H1 (cell line): ENCODE data around the gene ADIPOQ. TPM values are rescaled to one million over a fixed set of nuclear protein-coding genes. Genes with fewer than 3 reads are reported as not detected.

ENCODE experiments used
- CTCF ChIA-PET: fragments of 300-600 bp; sonication (Branson Sonifier 250); formaldehyde crosslinking; loops from one replicate; lab custom pipeline; 2021; ENCODE audit not compliant: partially characterized antibody; lab: Charles Lee
- POLR2A ChIA-PET: fragments of 300-600 bp; sonication (Branson Sonifier 250); formaldehyde crosslinking; loops from one replicate; lab custom pipeline; 2021; ENCODE audit warnings: inconsistent platforms; ENCODE audit not compliant: partially characterized antibody; lab: Charles Lee
- DNase-seq, 2 experiments: peaks; one replicate each; pipeline versions ENCODE4 v3.0.0 to v3.0.0-alpha.2; 2010 to 2022; ENCODE audit warnings: low spot score in 2 of 2, low read depth in 1 of 2, mixed read lengths in 1 of 2
- FAIRE-seq: peaks from 2 replicates; lab custom pipeline; 2011; peaks lifted over from hg19 to GRCh38; lab: Jason Lieb, UNC
- H2AFZ ChIP-seq: 2 replicates; pipeline ENCODE4 v1.8.1; 2012; ENCODE audit warnings: low read length, inconsistent platforms
- H2AK5ac ChIP-seq: 2 replicates; pipeline ENCODE4 v1.6.1; 2013; ENCODE audit warnings: low read depth, low read length
- H2BK120ac ChIP-seq: replicated peaks from 2 replicates; pipeline ENCODE3; 2013; ENCODE audit warnings: low read depth, low read length, inconsistent platforms
- H2BK12ac ChIP-seq: 2 replicates; pipeline ENCODE4 v1.6.1; 2013; ENCODE audit warnings: low read depth, low read length
- H2BK15ac ChIP-seq: 2 replicates; pipeline ENCODE4 v1.6.1; 2013; ENCODE audit warnings: low read length
- H2BK20ac ChIP-seq: 2 replicates; pipeline ENCODE4 v1.6.1; 2013; ENCODE audit warnings: low read length
- H2BK5ac ChIP-seq: 2 replicates; pipeline ENCODE4 v1.6.1; 2013; ENCODE audit warnings: low read depth, low read length
- H3K14ac ChIP-seq: 2 replicates; pipeline ENCODE4 v1.6.1; 2013; ENCODE audit warnings: inconsistent platforms; ENCODE audit not compliant: insufficient read length
- H3K18ac ChIP-seq: 2 replicates; pipeline ENCODE4 v1.6.1; 2013; ENCODE audit warnings: low read length; ENCODE audit errors: extremely low read depth
- H3K23ac ChIP-seq: 2 replicates; pipeline ENCODE4 v1.6.1; 2013; ENCODE audit warnings: inconsistent platforms; ENCODE audit not compliant: insufficient read length
- H3K23me2 ChIP-seq: 2 replicates; pipeline ENCODE4 v1.6.1; 2013; ENCODE audit warnings: low read depth, low read length
- H3K27ac ChIP-seq: 2 replicates; pipeline ENCODE4 v1.6.1; 2011; ENCODE audit warnings: low read depth, low read length, inconsistent platforms
- H3K27me3 ChIP-seq, 4 experiments: replicated peaks in 1 of 4; 1 replicate in 1 of 4; 2 replicates in 3 of 4; pipeline versions ENCODE4 v1.6.1 to v1.8.1; 2011 to 2013; ENCODE audit warnings: low read length in 3 of 4, mild to moderate bottlenecking in 3 of 4, inconsistent platforms in 2 of 4, mixed read lengths in 2 of 4, moderate library complexity in 1 of 4; ENCODE audit not compliant: control insufficient read depth in 3 of 4, insufficient read depth in 3 of 4; ENCODE audit errors: extremely low read depth in 1 of 4
- H3K36me3 ChIP-seq, 4 experiments: 2 replicates each; pipeline versions ENCODE4 v1.6.1 to v1.8.1; 2011 to 2013; ENCODE audit warnings: mild to moderate bottlenecking in 4 of 4, low read length in 3 of 4, moderate library complexity in 2 of 4, control low read depth in 1 of 4, inconsistent platforms in 1 of 4; ENCODE audit not compliant: insufficient read depth in 4 of 4, control insufficient read depth in 2 of 4
- H3K4ac ChIP-seq: replicated peaks from 2 replicates; pipeline ENCODE3; 2013; ENCODE audit warnings: low read length, low read depth, mixed read lengths, inconsistent platforms; ENCODE audit not compliant: insufficient read length
- H3K4me1 ChIP-seq, 4 experiments: replicated peaks in 1 of 4; 1 replicate in 1 of 4; 2 replicates in 3 of 4; pipeline versions ENCODE4 v1.6.1 to v1.8.1; 2011 to 2013; ENCODE audit warnings: low read length in 3 of 4, inconsistent platforms in 2 of 4, mixed read lengths in 1 of 4; ENCODE audit not compliant: insufficient read depth in 4 of 4, control insufficient read depth in 3 of 4
- H3K4me2 ChIP-seq, 2 experiments: 2 replicates each; pipeline versions ENCODE4 v1.6.1 to v1.8.1; 2011 to 2013; ENCODE audit warnings: low read depth in 2 of 2, low read length in 2 of 2, control low read depth in 1 of 2, inconsistent platforms in 1 of 2, mild to moderate bottlenecking in 1 of 2; ENCODE audit not compliant: insufficient read depth in 1 of 2
- H3K4me3 ChIP-seq, 4 experiments: fragments of 200-600, 300-600 bp in 1 of 4; sonication (generic), shearing (Covaris generic), sonication (Bioruptor Twin) in 1 of 4; 2 replicates each; pipeline versions ENCODE4 v1.5.1 to v1.8.1; 2011 to 2016; ENCODE audit warnings: low read length in 4 of 4, low read depth in 3 of 4, control low read depth in 2 of 4, inconsistent platforms in 2 of 4, mild to moderate bottlenecking in 2 of 4, mixed read lengths in 1 of 4, moderate library complexity in 1 of 4; ENCODE audit not compliant: insufficient read depth in 2 of 4; ENCODE audit errors: extremely low read depth in 1 of 4
- H3K56ac ChIP-seq: replicated peaks from 2 replicates; pipeline ENCODE3; 2013; ENCODE audit warnings: low read depth, mild to moderate bottlenecking, mixed read lengths, low read length, inconsistent platforms; ENCODE audit not compliant: insufficient read length
- H3K79me1 ChIP-seq: 2 replicates; pipeline ENCODE4 v1.6.1; 2013; ENCODE audit warnings: low read depth, low read length, control low read depth
- H3K79me2 ChIP-seq, 2 experiments: 2 replicates each; pipeline versions ENCODE4 v1.6.1 to v1.8.1; 2012 to 2013; ENCODE audit warnings: low read length in 2 of 2, mild to moderate bottlenecking in 2 of 2, inconsistent platforms in 1 of 2; ENCODE audit not compliant: insufficient read depth in 2 of 2, control insufficient read depth in 1 of 2
- H3K9ac ChIP-seq, 4 experiments: replicated peaks in 1 of 4; 1 replicate in 1 of 4; 2 replicates in 3 of 4; pipeline versions ENCODE4 v1.6.1 to v1.8.1; 2011 to 2013; ENCODE audit warnings: low read depth in 3 of 4, low read length in 3 of 4, control low read depth in 2 of 4, mild to moderate bottlenecking in 2 of 4, moderate library complexity in 2 of 4, inconsistent platforms in 1 of 4; ENCODE audit errors: extremely low read depth in 1 of 4
- H3K9me3 ChIP-seq, 2 experiments: 2 replicates each; pipeline versions ENCODE4 v1.6.1 to v1.8.1; 2012 to 2013; ENCODE audit warnings: mild to moderate bottlenecking in 2 of 2, moderate library complexity in 2 of 2, control low read depth in 1 of 2, inconsistent platforms in 1 of 2, low read depth in 1 of 2, low read length in 1 of 2, mixed read lengths in 1 of 2; ENCODE audit not compliant: insufficient read depth in 2 of 2
- H4K20me1 ChIP-seq, 2 experiments: replicated peaks in 1 of 2; 2 replicates each; pipeline versions ENCODE3 to v1.8.1; 2011 to 2013; ENCODE audit warnings: inconsistent platforms in 2 of 2, low read length in 2 of 2, mild to moderate bottlenecking in 1 of 2; ENCODE audit not compliant: insufficient read depth in 2 of 2, control insufficient read depth in 1 of 2
- H4K5ac ChIP-seq: 2 replicates; pipeline ENCODE4 v1.6.1; 2013; ENCODE audit warnings: low read length, low read depth, mixed read lengths, inconsistent platforms; ENCODE audit not compliant: insufficient read length
- H4K8ac ChIP-seq: 2 replicates; pipeline ENCODE4 v1.8.0; 2013; ENCODE audit warnings: mild to moderate bottlenecking, moderate library complexity, low read length, inconsistent platforms; ENCODE audit not compliant: insufficient read depth; ENCODE audit errors: extremely low read depth
- H4K91ac ChIP-seq: replicated peaks from 2 replicates; pipeline ENCODE3; 2013; ENCODE audit warnings: low read length, mixed read lengths, inconsistent platforms; ENCODE audit not compliant: insufficient read length
- MAFK ChIP-seq: IDR thresholded peaks from 2 replicates; pipeline ENCODE4 v1.6.1; 2012; ENCODE audit warnings: low read depth, mild to moderate bottlenecking, improper control_type of control experiment, low read length
- TEAD4 ChIP-seq: IDR thresholded peaks from 2 replicates; pipeline ENCODE4 v1.6.1; 2012; ENCODE audit warnings: low read depth, low read length, inconsistent platforms, mixed read lengths
- WGBS, 2 experiments: shearing (Covaris generic) in 1 of 2; methylation state at CpG; one replicate each; pipeline versions ENCODE4 v1.1.6 to v1.1.7; 2013 to 2015; ENCODE audit warnings: low lambda C conversion rate in 2 of 2, mixed read lengths in 2 of 2, inconsistent platforms in 1 of 2, low coverage in 1 of 2, missing lambda C conversion rate in 1 of 2; ENCODE audit not compliant: insufficient replicate concordance in 2 of 2, insufficient coverage in 1 of 2, insufficient read length in 1 of 2; ENCODE audit errors: extremely low coverage in 1 of 2, missing lambda C conversion rate in 1 of 2; 5-methylcytosine and 5-hydroxymethylcytosine counted together
- polyA plus RNA-seq, 7 experiments: library from polyadenylated mRNA; depleted of rRNA in 3 of 7; stranded (reverse) in 5 of 7; unstranded in 2 of 7; fragments of >200 nt in 5 of 7; fragments of 200-250 nt in 2 of 7; gene quantifications; 1 replicate in 5 of 7; 2 replicates in 1 of 7; 4 replicates in 1 of 7; pipeline versions ENCODE4 v1.2.1 to v1.2.3, GENCODE V29; 2011 to 2013; ENCODE audit warnings: missing spikeins in 2 of 7, mixed read lengths in 2 of 7
- total RNA-seq: library from RNA; stranded (reverse); fragmentation: NEBNext Ultra II Directional; extraction: Animal tissue kit (Norgen Biotek cat#: 25700); gene quantifications from 2 replicates; pipeline ENCODE4 v1.2.1, GENCODE V29; 2021
- TF ChIP-seq, protein P1 (sequence below): IDR thresholded peaks from 2 replicates; pipeline ENCODE4 v1.6.1; 2012; ENCODE audit warnings: inconsistent platforms

ADIPOQ gene
- total and polyA plus RNA-seq, 2 of the 8 experiments (the other 6 are each of a cell fraction or from before 2014, with no cell fraction given) = not detected

DNA sequence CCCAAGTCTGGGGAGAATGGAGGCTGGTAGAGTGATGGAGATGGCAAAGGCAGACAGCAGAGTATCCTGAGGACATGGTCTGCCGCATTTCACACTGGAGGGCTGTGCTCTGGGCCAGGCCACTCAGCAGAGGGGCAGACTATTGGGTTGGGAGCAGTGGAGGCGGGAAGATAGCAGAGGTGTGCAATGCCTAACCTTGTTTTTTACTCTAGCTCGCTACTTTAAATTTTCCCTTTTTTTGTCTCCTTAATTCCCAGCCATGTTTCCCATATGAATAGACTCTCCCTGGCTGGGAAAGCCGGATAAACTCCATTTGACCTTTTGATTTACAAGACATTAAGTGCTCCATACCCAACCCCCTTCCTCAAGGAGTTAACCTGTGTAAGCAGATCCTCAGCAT lies 54.4 kb downstream of the ADIPOQ start:
- Histone ChIP-seq H2BK12ac (peak overlapping the region; percentile 62; the same call in 1 of the 2 replicates), H3K4me3 (no peak overlapping the region), H4K91ac (no peak overlapping the region), H2BK20ac (no peak overlapping the region), H3K9ac (no peak overlapping the region), H2AK5ac (no peak overlapping the region), H3K4ac (no peak overlapping the region), H3K79me2 (no peaks in the 10 kb centered on the region), H3K27me3 (no peaks in the 10 kb centered on the region), H3K56ac (no peak overlapping the region), H3K18ac (peak overlapping the region; percentile 75), H2BK120ac (no peak overlapping the region), H3K23ac (no peak overlapping the region), H4K20me1 (no peaks in the 10 kb centered on the region), H3K4me1 (peaks cover 0 to 15% (median 3%) of the 10 kb centered on the region in 4 experiments; a peak in 5 of 7 replicates), H3K27ac (no peak overlapping the region), H3K9me3 (peaks cover 7 to 9% of the 10 kb centered on the region in 2 experiments; a peak in 3 of 4 replicates), H3K36me3 (peaks cover 0 to 3% (median 0%) of the 10 kb centered on the region in 4 experiments; a peak in 1 of 8 replicates), H3K23me2 (no peaks in the 10 kb centered on the region), H4K5ac (no peak overlapping the region), H2BK15ac (no peak overlapping the region; the same call in 1 of the 2 replicates), H2BK5ac (no peak overlapping the region; the same call in 1 of the 2 replicates), H3K14ac (no peak overlapping the region), H3K79me1 (no peaks in the 10 kb centered on the region), H4K8ac (no peak overlapping the region), H2AFZ (no peak overlapping the region), H3K4me2 (peak overlapping the region in 1 of 2 experiments; percentile 45; a peak in 2 of 4 replicates)
- POLR2A ChIA-PET = no interaction called here
- 34% methylated on average over 4 of the region's 4 CpGs; no CpG with 5 or more reads in 1 of the 2 experiments for WGBS, 2 experiments
- TF ChIP-seq TEAD4 = no peak
- no peak for TF ChIP-seq MAFK
- TF ChIP-seq, protein P1, sequence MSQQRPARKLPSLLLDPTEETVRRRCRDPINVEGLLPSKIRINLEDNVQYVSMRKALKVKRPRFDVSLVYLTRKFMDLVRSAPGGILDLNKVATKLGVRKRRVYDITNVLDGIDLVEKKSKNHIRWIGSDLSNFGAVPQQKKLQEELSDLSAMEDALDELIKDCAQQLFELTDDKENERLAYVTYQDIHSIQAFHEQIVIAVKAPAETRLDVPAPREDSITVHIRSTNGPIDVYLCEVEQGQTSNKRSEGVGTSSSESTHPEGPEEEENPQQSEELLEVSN = peak; percentile 83
- DNase-seq (no peak), FAIRE-seq (no peak)
- CTCF ChIA-PET = interaction anchor here (0.9 kb wide), 1 partner anchor 33 kb away, joined by 3 read pairs; no protein-coding TSS in a partner anchor
